NCI-H146 treated with DMSO at 0.1 percent for 48 hours (cell line): ENCODE results near the gene STXBP5.
"Not testable (repeated sequence)": the region's sequence is repeated elsewhere in the genome, so short reads cannot be mapped to it uniquely, and the experiment has no call there.

Source experiments
- DNase-seq: peaks from one replicate; lab custom pipeline; 2025; ENCODE audit not compliant: unreplicated experiment; lab: John Stamatoyannopoulos, UW

The STXBP5 gene

DNA sequence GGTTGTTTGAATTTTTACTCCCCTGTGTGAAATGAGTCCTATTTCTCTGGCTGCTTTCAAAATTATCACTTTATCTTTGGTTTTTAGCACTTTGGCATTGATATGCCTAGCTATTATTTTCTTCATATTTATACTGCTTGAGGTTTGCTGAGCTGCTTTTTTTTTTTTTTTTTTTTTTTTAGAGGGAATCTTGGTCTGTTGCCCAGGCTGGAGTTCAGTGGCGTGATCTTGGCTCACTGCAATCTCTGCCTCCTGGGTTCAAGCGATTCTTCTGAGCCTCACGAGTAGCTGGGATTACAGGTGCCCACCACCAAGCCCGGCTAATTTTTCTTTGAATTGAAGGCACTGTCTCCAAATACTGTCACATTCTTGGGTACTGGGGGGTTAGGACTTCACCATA is 40.6 kb downstream of the STXBP5 start:
- DNase-seq, result no peak

DNA sequence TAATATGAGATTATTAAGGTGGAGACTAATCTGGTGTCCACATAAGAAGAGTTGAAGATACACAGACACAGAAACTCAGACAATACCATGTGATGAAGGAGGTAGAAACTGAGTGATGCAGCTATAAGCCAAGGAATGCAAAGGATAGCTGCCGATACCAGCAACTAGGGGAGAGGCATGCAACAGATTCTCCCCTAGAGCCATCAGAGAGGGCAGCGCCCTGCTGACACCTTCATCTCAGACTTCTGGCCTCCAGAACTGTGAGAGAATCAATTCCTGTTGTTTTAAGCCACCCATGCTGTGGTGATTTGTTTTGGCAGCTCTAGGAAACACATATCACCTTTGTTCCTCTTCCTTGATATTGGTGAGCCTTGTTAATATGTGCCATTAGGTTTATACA is 41.5 kb downstream of the STXBP5 start:
- DNase-seq, result no peak

DNA sequence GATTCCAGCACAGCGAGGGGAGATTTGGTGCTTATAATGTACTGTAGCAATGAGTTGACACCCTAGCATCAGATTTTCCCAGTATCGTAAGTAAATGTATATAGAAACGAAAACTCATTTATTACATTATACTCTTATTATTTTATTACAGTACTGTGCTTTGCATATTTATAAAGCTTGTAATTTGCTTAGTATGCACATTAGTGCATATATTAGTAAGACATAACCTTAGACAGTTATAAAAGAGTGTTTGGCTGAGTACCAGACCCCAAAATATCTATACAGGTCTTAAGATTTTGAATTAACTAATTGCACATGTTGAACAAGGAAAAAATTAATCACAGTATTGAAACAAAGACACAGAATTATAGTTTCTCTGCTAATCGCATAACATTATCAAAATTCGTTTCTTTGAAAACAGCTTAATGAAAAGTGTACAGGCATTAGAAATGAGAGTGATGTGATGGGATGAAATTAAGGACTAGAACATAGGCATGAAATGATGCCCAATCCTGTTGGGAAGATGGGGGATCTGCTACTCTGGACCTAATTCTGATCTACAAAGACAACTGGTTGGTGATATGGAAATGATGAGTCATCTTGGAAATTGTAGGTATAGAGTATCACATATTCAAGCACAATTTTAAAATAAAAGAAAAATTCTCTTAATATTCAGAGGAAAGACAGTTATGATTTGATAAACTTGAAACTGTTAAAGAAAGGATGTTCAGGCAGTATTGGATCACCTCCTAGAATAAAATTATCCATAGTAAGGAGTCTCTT is 42.8 kb downstream of the STXBP5 start:
- DNase-seq, result no peak

DNA sequence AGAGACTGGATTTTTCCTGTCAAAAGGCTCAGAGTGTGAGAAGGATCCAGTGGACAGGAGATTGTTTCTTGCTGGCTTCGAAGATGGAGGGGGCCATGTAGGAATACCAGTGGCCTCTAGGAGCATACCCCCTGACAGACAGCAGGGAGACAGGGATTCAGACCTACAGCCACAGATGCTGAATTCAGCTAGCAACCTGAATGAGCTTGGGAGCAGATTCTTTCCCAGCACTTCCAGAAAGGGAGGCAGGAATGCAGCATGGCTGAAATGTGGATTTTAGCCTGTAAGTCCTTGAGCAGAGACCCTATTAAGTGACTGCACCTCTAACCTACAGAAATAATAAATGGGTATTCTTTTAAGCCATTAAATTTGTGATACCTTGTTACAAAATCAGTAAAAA is 44.6 kb downstream of the STXBP5 start:
- no peak for DNase-seq

DNA sequence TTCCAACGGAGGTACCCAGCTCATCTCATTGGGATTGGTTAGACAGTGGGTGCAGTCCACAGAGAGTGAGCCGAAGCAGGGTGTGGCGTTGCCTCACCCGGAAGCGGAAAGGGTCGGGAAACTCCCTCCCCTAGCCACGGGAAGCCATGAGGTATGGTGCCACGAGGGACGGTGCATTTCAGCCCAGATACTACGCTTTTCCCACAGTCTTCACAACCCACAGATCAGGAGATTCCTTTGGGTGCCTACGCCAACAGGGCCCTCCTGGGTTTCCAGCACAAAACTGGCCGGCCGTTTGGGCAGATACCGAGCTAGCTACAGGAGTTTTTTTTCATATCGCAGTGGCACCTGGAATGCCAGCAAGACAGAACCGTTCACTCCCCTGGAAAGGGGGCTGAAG is 46.9 kb downstream of the STXBP5 start:
- DNase-seq, result no peak

DNA sequence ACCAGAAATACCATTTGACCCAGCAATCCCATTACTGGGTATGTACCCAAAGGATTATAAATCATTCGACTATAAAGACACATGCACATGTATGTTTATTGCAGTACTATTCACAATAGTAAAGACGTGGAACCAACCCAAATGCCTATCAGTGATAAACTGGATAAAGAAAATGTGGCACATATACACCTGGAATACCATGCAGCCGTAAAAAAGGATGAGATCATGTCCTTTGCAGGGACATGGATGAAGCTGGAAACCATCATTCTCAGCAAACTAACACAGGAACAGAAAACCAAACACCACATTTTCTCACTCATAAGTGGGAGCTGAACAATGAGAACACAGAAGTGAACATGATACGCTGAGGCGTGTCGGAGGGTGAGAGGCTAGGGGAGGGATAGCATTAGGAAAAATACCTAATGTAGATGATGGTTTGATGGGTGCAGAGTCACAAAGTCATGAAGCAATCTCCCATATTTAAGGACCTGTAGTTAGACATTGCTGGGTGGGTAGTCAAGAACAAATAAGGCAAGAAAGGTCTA is 50.8 kb downstream of the STXBP5 start:
- DNase-seq, result not testable (repeated sequence)

DNA sequence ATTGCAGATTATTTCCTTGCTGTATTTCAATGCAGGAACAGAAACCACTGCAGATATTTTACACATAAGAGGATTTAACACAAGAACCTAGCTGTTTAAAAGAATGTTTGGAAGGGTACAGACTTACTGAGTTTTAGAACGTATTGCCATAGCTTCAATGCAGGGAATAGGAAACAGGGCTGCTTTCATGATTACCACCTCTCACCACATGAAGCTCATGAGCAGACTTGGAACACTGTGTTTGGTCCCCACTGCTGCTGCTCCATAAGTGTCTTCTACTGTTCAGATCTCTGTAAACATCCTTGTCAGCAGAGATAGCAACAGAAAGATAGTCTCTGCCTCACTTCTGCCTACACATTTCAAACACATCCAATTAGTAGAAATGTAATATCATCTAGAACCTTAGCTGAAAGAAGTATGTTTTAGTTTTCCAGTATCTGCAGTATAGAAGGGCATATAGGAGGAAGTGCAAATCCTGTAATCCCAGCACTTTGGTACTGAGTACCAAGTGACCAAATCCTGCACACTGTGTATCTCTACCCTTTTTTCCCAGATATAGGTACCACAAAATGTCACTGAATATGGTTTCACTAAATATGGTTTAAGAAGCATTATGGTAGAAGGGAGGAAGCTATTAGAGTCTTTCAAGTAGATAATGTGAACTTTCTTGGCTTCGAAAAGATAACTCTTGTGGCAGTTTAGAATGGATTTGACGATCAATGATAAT is 51.9 kb downstream of the STXBP5 start:
- no peak for DNase-seq

DNA sequence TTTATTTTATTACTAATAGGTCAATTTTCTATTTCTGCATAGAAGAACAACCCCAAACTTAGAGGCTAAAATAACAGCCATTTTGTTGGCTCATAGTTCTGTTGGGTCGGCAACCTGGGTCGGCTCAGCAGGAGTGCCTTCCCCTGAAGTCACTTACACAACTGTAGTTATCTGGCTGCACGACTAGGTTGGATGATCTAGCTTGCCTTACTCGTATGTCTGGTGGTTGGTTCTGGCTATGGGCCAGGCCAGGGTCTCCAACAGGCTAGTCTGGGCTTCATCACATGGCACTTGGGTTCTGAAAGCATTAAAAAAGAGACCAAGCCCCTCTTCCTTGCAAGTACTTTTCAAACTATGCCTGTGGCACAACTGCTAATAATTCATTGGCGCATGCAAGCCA is 53.5 kb downstream of the STXBP5 start:
- DNase-seq, result no peak

DNA sequence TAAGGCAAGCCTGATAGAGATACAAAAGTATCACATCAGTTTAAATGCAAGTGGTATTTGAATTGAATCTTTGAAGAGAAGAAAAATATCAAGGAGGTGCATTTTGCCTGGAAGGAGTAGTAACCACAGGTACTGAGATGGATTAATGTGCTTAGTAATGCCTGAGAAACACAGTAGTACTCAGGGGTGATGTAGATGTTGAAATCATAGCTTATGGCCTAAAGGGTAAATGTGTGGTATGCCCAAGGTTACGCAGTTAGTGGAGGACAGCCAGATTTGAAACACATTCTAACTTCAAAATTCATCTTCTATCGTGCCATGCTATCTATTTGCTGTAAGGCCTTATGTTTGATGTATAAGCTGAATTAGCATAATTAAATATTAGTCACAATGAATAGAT is 55.9 kb downstream of the STXBP5 start:
- DNase-seq, result no peak

DNA sequence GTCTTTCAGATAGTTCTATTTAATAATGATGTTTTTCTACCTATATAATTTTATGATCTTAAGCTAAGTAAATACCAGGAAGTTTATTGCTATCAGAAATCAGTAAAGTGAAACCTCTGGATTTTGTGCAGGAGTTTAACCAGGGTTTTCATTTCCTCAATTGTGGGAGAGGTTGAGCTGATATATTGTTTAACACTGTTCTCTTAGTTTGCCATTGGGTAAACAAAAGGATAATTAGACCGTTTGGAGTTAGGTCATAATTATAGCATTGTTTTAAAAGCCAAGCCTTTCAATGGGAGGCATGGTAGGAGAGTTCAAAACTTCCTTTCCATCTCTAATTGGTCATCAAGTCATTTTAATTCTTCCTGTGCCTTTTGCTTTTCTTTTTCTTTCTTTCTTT is 58.7 kb downstream of the STXBP5 start:
- DNase-seq, result no peak

DNA sequence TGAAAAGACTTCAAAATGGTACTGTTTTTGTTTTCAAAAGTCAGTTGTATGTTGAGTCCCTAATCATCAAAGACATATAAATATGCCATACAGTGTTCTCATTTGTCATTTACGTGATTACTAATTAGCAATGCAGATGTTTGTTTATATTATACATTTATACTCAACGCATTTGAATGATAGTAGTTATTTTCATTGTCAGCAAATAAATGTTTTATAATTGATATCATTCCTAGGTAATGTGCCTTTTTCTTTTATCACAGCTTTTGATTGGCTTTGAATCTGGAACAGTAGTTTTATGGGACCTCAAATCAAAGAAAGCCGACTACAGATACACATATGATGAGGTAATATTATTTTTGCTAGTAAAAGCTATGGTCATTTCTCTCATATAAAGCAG is 62.6 kb downstream of the STXBP5 start:
- no peak for DNase-seq

DNA sequence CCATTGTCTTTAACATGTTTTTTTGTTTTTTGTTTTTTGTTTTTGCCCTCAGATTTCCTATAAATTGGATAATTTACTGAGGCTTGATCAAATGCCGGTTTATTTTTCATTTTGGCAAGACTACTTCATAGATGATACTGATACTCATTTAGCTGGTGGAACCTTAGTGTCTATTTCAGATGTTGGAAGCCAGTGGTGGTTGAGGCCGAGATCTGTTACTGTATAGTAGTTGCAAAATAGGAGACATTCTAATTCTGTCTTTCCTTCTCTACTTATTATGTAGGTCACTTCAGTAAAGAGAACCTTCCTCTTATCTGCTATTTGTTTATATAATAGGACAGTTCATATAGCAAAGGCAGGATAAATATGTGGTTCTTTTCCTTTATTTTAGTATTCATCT is 63.4 kb downstream of the STXBP5 start:
- DNase-seq, result no peak

DNA sequence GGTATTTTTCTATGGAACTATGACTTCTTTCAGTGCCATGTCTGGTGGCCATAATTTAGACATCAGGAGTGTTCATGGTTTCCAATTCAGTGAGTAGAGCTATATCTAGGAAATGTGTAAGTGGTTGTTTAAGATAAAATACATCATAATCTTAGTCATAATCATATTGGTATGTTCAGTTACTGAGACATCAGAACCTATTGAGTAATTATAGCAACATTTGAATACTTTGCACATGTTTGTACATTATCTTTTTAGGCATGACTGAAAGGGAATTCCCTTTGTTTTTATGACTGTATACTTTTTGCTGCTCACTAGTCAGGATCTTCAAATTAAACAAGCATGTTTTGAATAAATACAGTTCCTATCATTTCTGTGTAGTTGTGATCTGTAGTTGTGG is 64.0 kb downstream of the STXBP5 start:
- DNase-seq, result no peak

DNA sequence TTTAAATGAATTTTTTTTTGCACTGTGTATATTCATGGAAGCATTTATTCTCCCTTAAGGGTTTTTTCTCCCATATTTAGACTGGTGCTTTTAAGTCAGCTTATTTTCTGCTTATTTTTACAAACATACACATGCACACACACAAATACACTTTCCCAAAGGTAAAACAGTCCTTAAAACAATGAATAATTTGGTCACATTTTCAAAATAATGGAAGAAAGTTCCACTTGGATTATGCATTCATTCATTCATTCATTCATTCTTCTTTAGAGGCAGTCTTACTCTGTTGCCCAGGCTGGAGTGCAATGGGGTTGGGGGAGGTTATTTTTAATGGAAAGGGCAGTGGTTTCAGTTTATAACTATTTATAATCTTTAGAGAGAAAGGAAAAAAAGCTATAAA is 69.8 kb downstream of the STXBP5 start:
- no peak for DNase-seq

DNA sequence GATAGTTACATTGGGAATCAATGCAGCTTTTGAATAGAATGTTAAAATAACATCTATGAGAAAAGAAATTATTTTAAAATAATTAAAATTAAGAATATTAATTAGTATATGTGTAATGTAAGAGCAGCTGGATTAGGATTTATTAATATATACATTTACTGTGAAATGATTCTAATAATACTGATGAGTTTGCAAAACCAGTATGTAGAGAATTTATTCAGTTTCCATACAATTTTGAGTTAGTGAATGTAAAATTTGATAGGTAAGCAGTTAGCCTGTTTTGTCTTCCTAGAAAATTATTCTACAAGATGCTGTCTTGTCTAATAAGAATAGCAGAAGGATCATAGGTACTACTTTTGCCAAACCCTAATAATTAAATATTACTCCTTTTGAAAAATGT is 70.6 kb downstream of the STXBP5 start:
- DNase-seq, result no peak

DNA sequence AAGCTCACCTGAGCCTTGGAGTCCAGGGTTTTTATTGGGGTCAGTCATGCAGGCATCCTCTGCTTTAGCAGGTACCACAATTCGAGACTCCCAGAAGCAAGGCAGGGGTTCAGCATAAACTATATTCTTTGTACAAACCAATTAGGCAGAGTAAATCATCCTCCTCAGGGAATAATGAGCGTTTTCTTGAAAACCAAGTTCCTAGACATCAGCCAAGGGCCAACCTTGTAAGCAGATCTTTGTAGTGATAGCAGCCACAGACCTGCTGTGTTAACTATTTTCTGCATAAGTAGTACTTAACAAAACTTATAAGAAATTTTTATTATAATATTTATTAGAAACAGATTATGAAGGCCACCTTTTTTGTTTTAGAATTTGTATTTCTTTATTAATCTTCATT is 74.7 kb downstream of the STXBP5 start:
- DNase-seq, result no peak

DNA sequence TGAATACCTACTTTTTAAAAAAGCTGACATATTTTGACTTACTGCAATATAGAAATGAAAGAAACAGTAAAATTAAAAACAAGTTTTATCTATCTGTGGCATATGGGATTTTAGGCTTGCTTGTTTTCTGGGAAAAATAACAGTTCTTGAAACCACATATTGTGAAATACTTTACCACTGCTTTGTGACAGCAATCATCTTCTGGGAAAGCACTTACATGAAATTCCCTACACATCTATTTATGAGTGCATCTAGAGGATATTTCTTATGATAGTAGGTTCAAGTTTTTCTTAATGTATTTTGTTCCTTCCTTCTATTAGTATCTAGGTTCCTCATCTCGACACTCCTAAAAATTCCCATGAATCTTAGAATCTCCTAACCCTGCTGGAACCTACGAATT is 75.2 kb downstream of the STXBP5 start:
- DNase-seq, result no peak

DNA sequence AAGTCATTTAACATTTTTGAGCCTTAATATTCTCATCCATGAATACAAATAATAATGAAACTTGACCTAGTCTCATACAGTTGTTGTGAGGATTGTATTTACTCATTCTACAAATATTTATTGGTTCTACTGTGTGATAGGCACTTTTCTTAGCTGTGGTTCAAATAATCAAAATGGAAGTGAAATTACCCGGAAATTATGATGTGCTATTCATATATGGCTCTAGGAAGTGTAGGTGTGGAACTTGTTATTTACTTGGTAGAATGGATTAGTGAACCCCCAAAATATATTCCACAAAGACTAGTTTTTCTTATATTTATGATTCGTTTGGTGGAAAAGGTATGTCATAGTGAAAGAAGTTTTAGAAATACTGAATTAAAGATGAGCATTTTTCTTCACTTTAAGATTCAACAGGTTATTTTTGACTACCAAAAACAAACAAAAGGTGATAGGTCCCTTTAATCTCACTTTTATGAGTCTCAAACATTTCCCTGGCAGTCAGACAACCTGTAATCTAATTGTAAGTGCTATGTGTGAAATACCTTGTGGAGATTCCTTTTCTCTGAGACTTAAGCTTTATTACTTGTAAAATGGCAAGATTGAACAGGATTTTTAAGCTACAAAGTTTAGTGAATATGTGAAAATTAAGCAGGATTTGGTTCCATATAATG is 77.8 kb downstream of the STXBP5 start:
- DNase-seq, result no peak

DNA sequence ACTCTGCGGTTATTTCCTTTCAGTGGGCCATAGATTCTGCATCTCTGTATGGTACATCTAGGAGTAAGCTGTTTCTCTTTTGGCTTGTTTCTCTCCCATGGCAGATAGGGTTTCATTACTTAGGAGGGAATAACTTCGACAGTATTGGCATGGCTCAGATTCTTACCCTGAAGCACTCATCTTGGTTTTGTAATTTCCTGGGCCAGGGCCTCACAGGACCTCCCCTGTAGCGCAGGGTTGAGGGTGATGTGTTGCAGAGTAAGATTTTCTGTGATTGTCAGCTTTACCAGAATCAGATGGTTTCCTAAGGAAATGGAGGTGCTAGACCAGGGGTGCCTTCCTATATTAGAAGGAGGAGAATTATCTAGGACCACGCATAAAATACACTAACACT is 78.3 kb downstream of the STXBP5 start:
- no peak for DNase-seq

DNA sequence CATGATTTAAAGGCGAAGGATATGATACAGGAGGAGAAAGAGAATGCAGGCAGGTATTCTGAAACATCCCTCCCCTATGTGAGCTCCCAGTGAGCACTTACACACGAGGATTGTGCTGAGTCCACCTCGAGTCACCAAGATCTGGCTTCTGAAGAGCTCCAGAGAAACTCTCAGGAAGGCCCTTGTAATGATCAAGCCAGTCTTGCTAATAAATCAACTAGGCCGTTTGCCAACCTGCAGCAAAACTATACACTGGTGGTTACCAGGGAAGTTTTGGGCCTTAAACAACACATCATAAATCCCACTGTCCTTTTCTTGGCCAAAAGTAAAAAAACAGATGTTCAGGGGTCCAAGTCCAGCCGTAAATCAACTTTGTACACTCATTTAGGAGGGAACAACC is 79.2 kb downstream of the STXBP5 start:
- DNase-seq, result no peak

DNA sequence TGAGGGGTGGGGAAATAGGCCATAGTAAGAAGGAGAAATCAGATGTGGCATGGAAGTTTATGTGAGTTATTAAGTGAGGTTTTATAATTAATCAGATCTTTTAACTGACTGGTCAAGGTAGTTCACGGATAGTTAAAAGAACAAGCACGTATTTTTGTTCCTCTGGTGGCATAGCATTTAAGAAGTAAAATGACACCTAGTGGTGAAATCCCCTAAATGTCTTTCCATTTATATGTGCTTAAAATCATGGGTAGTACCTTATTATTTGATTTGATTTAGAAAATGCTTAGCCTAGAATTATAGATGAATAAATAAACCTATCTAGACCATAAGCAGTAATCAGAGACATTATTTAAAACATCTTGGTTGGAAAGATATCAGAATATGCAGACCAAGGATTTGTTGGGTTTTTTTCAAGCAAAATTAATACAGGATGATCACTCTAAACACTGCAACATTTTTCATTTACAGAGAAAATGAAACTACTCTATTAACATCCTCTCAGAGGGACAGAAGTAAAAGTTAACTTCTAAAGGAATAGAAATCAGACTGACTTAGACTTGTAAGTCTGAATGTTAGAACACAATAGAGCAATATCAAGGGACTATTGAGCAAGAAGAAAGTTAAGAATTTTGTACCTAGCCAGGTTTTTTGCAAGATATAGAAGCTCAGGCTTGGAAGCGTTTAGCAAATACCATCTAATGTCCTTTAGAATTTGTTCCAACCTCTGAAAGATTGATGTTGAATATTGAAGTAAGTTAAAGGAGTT is 81.1 kb downstream of the STXBP5 start:
- DNase-seq, result peak; percentile 40
